ENCODE measurements around the gene RAD1. TPM values are rescaled to one million over a fixed set of nuclear protein-coding genes. Genes with fewer than 3 reads are reported as not detected.

Gene RAD1
- total RNA-seq, 1 experiment from 2014 or later, result 24.8 TPM

DNA sequence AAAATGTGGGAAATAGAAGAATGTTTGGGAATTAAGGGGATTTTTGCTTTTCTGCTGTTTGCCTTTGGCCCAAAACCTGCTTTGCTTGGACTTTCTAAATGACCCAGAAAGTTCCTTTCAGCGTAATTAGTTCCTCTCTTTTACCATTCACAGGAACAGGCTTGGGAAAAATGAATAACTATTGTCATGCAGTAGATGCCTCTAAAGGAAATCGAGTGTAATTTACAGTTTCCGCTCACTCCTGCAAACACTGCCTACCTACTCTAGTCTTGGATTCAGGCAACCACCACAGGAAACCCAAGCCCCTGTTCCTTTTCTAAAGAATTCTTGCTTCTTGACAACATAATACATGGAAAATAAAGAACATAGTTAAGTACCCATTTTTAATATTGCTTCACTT is 51.4 kb downstream of the RAD1 start:
- ChIA-PET CTCF (no interaction called here), POLR2A (no interaction called here)
- intact Hi-C loops (cut with micrococcal nuclease), result no loop called here

More for the DNA sequence above, 51.4 kb downstream of the RAD1 start:
- Histone ChIP-seq H4K20me1 (ENCODE audit: insufficient read depth) (no peaks in the 10 kb centered on the region), H3K9me2 (ENCODE audit: insufficient read depth) (no peaks in the 10 kb centered on the region), H3K4me1 (ENCODE audit: control insufficient read depth in 1 of 2, insufficient read depth in 2 of 2, low read length in 2 of 2) (no peaks in the 10 kb centered on the region), H3K79me2 (ENCODE audit: insufficient read depth, low read length) (no peaks in the 10 kb centered on the region), H2AFZ (ENCODE audit: low read depth, low read length, poor library complexity, severe bottlenecking) (no peak overlapping the region), H3K27me3 (ENCODE audit: insufficient read depth, low read length) (no peaks in the 10 kb centered on the region), H3K9ac (ENCODE audit: low read length) (no peak overlapping the region), H3K27ac (ENCODE audit: low read depth, low read length) (no peak overlapping the region), H3K4me3 (replicated peaks in 1 of 2; ENCODE audit: low read depth in 1 of 2, low read length in 2 of 2) (no peak overlapping the region), H3K9me3 (ENCODE audit: control insufficient read depth in 1 of 2, insufficient read depth in 1 of 2, low read depth in 1 of 2, low read length in 2 of 2) (no peaks in the 10 kb centered on the region), H3K4me2 (ENCODE audit: low read length) (no peak overlapping the region), H3K36me3 (ENCODE audit: control insufficient read depth in 1 of 2, insufficient read depth in 2 of 2, low read length in 2 of 2) (no peaks in the 10 kb centered on the region)
- RAD21 ChIA-PET (ENCODE audit: low non-redundant PET in 1 of 2, low total read pairs in 2 of 2, uncharacterized antibody in 2 of 2, unreplicated experiment in 2 of 2), result no interaction called here
- DNase-seq (ENCODE audit: low read depth, low spot score) (no peak), ATAC-seq (no peak)
- TF ChIP-seq RAD21 (IDR thresholded peaks at IDR 0.05; ENCODE audit: low read depth) (no peak), POLR2AphosphoS5 (IDR thresholded peaks at IDR 0.05; ENCODE audit: low read depth, low read length) (no peak), FOSL1 (IDR thresholded peaks at IDR 0.05; ENCODE audit: low read depth) (no peak), ZFX (IDR thresholded peaks at IDR 0.05) (no peak), ATF3 (IDR thresholded peaks at IDR 0.05) (no peak), TCF7L2 (IDR thresholded peaks at IDR 0.05; ENCODE audit: borderline replicate concordance, extremely low read depth, insufficient read depth, insufficient read length) (no peak), SRF (IDR thresholded peaks at IDR 0.05; ENCODE audit: low read depth) (no peak), ZNF274 (IDR thresholded peaks at IDR 0.05; ENCODE audit: low read depth, low read length) (no peak), ELF1 (IDR thresholded peaks at IDR 0.05; ENCODE audit: borderline replicate concordance, low read depth) (no peak), JUND (IDR thresholded peaks at IDR 0.05) (no peak), CEBPB (IDR thresholded peaks at IDR 0.05; ENCODE audit: low read depth) (no peak), CTCF (IDR thresholded peaks at IDR 0.05 in 2 of 3, conservative IDR thresholded peaks at IDR 0.05 in 1 of 3; ENCODE audit: borderline replicate concordance in 1 of 3, insufficient read depth in 1 of 3, low read depth in 2 of 3, low read length in 2 of 3) (no peak), SP1 (IDR thresholded peaks at IDR 0.05; ENCODE audit: low read depth) (no peak), EGR1 (IDR thresholded peaks at IDR 0.05; ENCODE audit: low read depth) (no peak), SIN3A (IDR thresholded peaks at IDR 0.05; ENCODE audit: low read depth) (no peak), CBX3 (IDR thresholded peaks at IDR 0.05; ENCODE audit: low read depth) (no peak), YY1 (IDR thresholded peaks at IDR 0.05; ENCODE audit: extremely low read depth, insufficient replicate concordance, low read depth, low read length) (no peak)
- TF ChIP-seq, protein P1, sequence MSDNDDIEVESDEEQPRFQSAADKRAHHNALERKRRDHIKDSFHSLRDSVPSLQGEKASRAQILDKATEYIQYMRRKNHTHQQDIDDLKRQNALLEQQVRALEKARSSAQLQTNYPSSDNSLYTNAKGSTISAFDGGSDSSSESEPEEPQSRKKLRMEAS (IDR thresholded peaks at IDR 0.05), result no peak
- no TSS peak for BruUV-seq (replicated peaks)

Data from HCT116 (cell line).